HCT116 (cell line): ENCODE measurements around the gene SLC12A8.

ENCODE experiments used
- CTCF ChIP-seq, 3 experiments: fragments of 200-600 bp in 1 of 3; sonication (generic) in 1 of 3; IDR thresholded peaks in 2 of 3; conservative IDR thresholded peaks in 1 of 3; 2 replicates each; pipeline ENCODE4 v1.5.1; 2012 to 2017; ENCODE audit warnings: low read depth in 2 of 3, low read length in 2 of 3, antibody characterized with exemption in 1 of 3, borderline replicate concordance in 1 of 3, control low read depth in 1 of 3, mild to moderate bottlenecking in 1 of 3, mixed read lengths in 1 of 3, mixed run types in 1 of 3, moderate library complexity in 1 of 3; ENCODE audit not compliant: insufficient read depth in 1 of 3
- POLR2AphosphoS5 ChIP-seq: IDR thresholded peaks from 2 replicates; pipeline ENCODE4 v1.6.1; 2011; ENCODE audit warnings: mild to moderate bottlenecking, low read depth, low read length, moderate library complexity

- TF ChIP-seq CTCF (IDR thresholded peaks at IDR 0.05 in 2 of 3, conservative IDR thresholded peaks at IDR 0.05 in 1 of 3; ENCODE audit: borderline replicate concordance in 1 of 3, insufficient read depth in 1 of 3, low read depth in 2 of 3, low read length in 2 of 3) (no peak), POLR2AphosphoS5 (no peak)
Measured at GRCh38 chr3:125123451-125124305, 88.9 kb downstream of the SLC12A8 start.
